HEK293 (cell line): ENCODE data around the gene SBF2.

ENCODE experiments used
- KLF1 ChIP-seq: fragments of 450-650 bp; formaldehyde crosslinking; IDR thresholded peaks from 2 replicates; pipeline ENCODE4 v1.5.1; 2016; ENCODE audit warnings: missing biosample characterization, missing genetic modification characterization
- KLF10 ChIP-seq: fragments of 450-650 bp; IDR thresholded peaks from 2 replicates; pipeline ENCODE4 v1.5.1; 2018; ENCODE audit warnings: missing biosample characterization, mild to moderate bottlenecking, missing genetic modification characterization
- SP2 ChIP-seq: fragments of 450-650 bp; formaldehyde crosslinking; IDR thresholded peaks from 2 replicates; pipeline ENCODE4 v1.5.1; 2016; ENCODE audit warnings: missing biosample characterization, missing genetic modification characterization
- TCF7L2 ChIP-seq: IDR thresholded peaks from 2 replicates; pipeline ENCODE4 v1.6.1; 2011; ENCODE audit warnings: low read depth, mild to moderate bottlenecking, inconsistent platforms, low read length, moderate library complexity, borderline replicate concordance
- TRIM28 ChIP-seq: IDR thresholded peaks from 2 replicates; pipeline ENCODE4 v1.6.1; 2011; ENCODE audit warnings: low read length, control low read depth, borderline replicate concordance
- YY2 ChIP-seq: fragments of 450-650 bp; formaldehyde crosslinking; IDR thresholded peaks from 2 replicates; pipeline ENCODE4 v1.5.1; 2016; ENCODE audit warnings: missing biosample characterization, missing genetic modification characterization
- ZNF2 ChIP-seq: fragments of 450-650 bp; formaldehyde crosslinking; IDR thresholded peaks from 2 replicates; pipeline ENCODE4 v1.5.1; 2016; ENCODE audit warnings: missing biosample characterization, missing genetic modification characterization
- ZNF266 ChIP-seq: fragments of 450-650 bp; formaldehyde crosslinking; IDR thresholded peaks from 2 replicates; pipeline ENCODE4 v1.5.1; 2016; ENCODE audit warnings: missing biosample characterization, missing genetic modification characterization, low read depth
- ZNF350 ChIP-seq: fragments of 450-650 bp; formaldehyde crosslinking; IDR thresholded peaks from 2 replicates; pipeline ENCODE4 v1.5.0; 2017; ENCODE audit warnings: missing biosample characterization, mild to moderate bottlenecking, missing genetic modification characterization
- ZNF37A ChIP-seq: fragments of 450-650 bp; IDR thresholded peaks from 2 replicates; pipeline ENCODE4 v1.5.1; 2018; ENCODE audit warnings: missing biosample characterization, missing genetic modification characterization
- ZNF394 ChIP-seq: fragments of 450-650 bp; formaldehyde crosslinking; IDR thresholded peaks from 2 replicates; pipeline ENCODE4 v1.5.1; 2016; ENCODE audit warnings: missing biosample characterization, missing genetic modification characterization, mild to moderate bottlenecking, moderate library complexity, borderline replicate concordance
- ZNF501 ChIP-seq: fragments of 450-650 bp; formaldehyde crosslinking; IDR thresholded peaks from 2 replicates; pipeline ENCODE4 v1.5.1; 2016; ENCODE audit warnings: missing biosample characterization, missing genetic modification characterization
- ZNF555 ChIP-seq: fragments of 450-650 bp; formaldehyde crosslinking; conservative IDR thresholded peaks from 2 replicates; pipeline ENCODE4 v1.5.1; 2017; ENCODE audit warnings: missing biosample characterization, mild to moderate bottlenecking, missing genetic modification characterization, inconsistent platforms
- ZNF596 ChIP-seq: fragments of 450-650 bp; IDR thresholded peaks from 2 replicates; pipeline ENCODE4 v1.5.0; 2018; ENCODE audit warnings: missing biosample characterization, mild to moderate bottlenecking, missing genetic modification characterization, moderate library complexity
- ZNF707 ChIP-seq: fragments of 450-650 bp; formaldehyde crosslinking; IDR thresholded peaks from 2 replicates; pipeline ENCODE4 v1.5.1; 2016; ENCODE audit warnings: missing biosample characterization, missing genetic modification characterization
- ZNF785 ChIP-seq: fragments of 450-650 bp; formaldehyde crosslinking; IDR thresholded peaks from 2 replicates; pipeline ENCODE4 v1.5.1; 2016; ENCODE audit warnings: missing biosample characterization, missing genetic modification characterization
- ZNF830 ChIP-seq: fragments of 450-650 bp; IDR thresholded peaks from 2 replicates; pipeline ENCODE4 v1.5.0; 2018; ENCODE audit warnings: missing biosample characterization, missing genetic modification characterization, low read depth, mild to moderate bottlenecking, moderate library complexity
- ZNF837 ChIP-seq: fragments of 450-650 bp; formaldehyde crosslinking; IDR thresholded peaks from 2 replicates; pipeline ENCODE4 v1.5.1; 2016; ENCODE audit warnings: missing biosample characterization, missing genetic modification characterization
- TF ChIP-seq, protein P1 (sequence below): fragments of 450-650 bp; formaldehyde crosslinking; IDR thresholded peaks from 2 replicates; pipeline ENCODE4 v1.5.1; 2016; ENCODE audit warnings: missing biosample characterization, missing genetic modification characterization
- TF ChIP-seq, protein P2 (sequence below): fragments of 450-650 bp; formaldehyde crosslinking; IDR thresholded peaks from 2 replicates; pipeline ENCODE4 v1.5.1; 2016; ENCODE audit warnings: missing biosample characterization, missing genetic modification characterization
- TF ChIP-seq, protein P3 (sequence below): fragments of 450-650 bp; formaldehyde crosslinking; IDR thresholded peaks from 2 replicates; pipeline ENCODE4 v1.5.1; 2016; ENCODE audit warnings: missing biosample characterization, missing genetic modification characterization, low read depth
- TF ChIP-seq, protein P4 (sequence below): fragments of 450-650 bp; formaldehyde crosslinking; IDR thresholded peaks from 2 replicates; pipeline ENCODE4 v1.5.1; 2016; ENCODE audit warnings: missing biosample characterization, missing genetic modification characterization
- TF ChIP-seq, protein P5 (sequence below): fragments of 450-650 bp; formaldehyde crosslinking; IDR thresholded peaks from 2 replicates; pipeline ENCODE4 v1.5.1; 2017; ENCODE audit warnings: missing biosample characterization, missing genetic modification characterization
- TF ChIP-seq, protein P6 (sequence below): fragments of 450-650 bp; formaldehyde crosslinking; IDR thresholded peaks from 2 replicates; pipeline ENCODE4 v1.5.1; 2016; ENCODE audit warnings: missing biosample characterization, missing genetic modification characterization
- TF ChIP-seq, protein P7 (sequence below): fragments of 450-650 bp; formaldehyde crosslinking; IDR thresholded peaks from 2 replicates; pipeline ENCODE4 v1.5.1; 2016; ENCODE audit warnings: missing biosample characterization, missing genetic modification characterization

Gene SBF2

DNA sequence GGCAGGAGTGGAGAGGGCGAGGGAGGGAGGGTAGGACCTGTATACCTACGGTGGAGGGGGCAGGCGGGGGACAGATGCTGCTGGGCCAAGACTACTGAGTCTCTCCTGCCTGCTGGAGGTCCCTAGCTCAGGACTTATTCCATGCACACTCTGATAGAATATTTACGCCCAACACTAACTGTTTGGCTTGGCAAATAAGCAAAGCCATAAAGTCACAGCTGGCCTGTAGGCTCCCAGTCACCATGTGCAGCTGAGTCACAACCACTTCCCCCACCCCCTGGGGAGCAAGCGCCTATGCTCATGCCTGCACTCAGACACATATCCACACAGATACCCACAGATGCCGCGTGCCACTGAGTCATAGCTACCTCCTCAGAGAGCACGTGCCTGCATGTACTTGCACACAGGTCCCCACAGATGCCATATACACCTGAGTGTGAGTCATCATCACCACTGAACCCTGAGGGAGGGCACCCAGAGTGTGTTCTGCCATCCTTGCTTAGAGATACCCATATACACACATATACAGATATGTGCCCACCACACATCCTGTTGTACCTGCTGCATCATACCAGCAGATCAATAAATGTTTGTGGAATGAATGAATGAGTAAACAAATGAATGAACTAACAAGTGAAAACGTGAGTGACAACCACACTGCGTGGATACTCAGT is 534.4 kb downstream of the SBF2 start (continued):
- TF ChIP-seq, protein P1, sequence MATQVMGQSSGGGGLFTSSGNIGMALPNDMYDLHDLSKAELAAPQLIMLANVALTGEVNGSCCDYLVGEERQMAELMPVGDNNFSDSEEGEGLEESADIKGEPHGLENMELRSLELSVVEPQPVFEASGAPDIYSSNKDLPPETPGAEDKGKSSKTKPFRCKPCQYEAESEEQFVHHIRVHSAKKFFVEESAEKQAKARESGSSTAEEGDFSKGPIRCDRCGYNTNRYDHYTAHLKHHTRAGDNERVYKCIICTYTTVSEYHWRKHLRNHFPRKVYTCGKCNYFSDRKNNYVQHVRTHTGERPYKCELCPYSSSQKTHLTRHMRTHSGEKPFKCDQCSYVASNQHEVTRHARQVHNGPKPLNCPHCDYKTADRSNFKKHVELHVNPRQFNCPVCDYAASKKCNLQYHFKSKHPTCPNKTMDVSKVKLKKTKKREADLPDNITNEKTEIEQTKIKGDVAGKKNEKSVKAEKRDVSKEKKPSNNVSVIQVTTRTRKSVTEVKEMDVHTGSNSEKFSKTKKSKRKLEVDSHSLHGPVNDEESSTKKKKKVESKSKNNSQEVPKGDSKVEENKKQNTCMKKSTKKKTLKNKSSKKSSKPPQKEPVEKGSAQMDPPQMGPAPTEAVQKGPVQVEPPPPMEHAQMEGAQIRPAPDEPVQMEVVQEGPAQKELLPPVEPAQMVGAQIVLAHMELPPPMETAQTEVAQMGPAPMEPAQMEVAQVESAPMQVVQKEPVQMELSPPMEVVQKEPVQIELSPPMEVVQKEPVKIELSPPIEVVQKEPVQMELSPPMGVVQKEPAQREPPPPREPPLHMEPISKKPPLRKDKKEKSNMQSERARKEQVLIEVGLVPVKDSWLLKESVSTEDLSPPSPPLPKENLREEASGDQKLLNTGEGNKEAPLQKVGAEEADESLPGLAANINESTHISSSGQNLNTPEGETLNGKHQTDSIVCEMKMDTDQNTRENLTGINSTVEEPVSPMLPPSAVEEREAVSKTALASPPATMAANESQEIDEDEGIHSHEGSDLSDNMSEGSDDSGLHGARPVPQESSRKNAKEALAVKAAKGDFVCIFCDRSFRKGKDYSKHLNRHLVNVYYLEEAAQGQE (tag by site-specific recombination), result peak; percentile 42; the same call in 1 of the 2 replicates
- TF ChIP-seq ZNF837, result no peak
- no peak for TF ChIP-seq ZNF596 (tag by site-specific recombination)
- TF ChIP-seq ZNF2 (tag by site-specific recombination), result no peak; the same call in 1 of the 2 replicates
- peak; percentile 77 for TF ChIP-seq ZNF394 (tag by site-specific recombination)
- TF ChIP-seq, protein P2, sequence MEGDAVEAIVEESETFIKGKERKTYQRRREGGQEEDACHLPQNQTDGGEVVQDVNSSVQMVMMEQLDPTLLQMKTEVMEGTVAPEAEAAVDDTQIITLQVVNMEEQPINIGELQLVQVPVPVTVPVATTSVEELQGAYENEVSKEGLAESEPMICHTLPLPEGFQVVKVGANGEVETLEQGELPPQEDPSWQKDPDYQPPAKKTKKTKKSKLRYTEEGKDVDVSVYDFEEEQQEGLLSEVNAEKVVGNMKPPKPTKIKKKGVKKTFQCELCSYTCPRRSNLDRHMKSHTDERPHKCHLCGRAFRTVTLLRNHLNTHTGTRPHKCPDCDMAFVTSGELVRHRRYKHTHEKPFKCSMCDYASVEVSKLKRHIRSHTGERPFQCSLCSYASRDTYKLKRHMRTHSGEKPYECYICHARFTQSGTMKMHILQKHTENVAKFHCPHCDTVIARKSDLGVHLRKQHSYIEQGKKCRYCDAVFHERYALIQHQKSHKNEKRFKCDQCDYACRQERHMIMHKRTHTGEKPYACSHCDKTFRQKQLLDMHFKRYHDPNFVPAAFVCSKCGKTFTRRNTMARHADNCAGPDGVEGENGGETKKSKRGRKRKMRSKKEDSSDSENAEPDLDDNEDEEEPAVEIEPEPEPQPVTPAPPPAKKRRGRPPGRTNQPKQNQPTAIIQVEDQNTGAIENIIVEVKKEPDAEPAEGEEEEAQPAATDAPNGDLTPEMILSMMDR (tag by site-specific recombination), result no peak
- peak; percentile 47; the same call in 1 of the 2 replicates for TF ChIP-seq SP2 (tag by site-specific recombination)
- peak; percentile 76 for TF ChIP-seq TRIM28
- TF ChIP-seq ZNF707 (tag by site-specific recombination), result no peak
- TF ChIP-seq ZNF555 (tag by site-specific recombination), result no peak
- TF ChIP-seq ZNF830 (tag by site-specific recombination), result no peak
- TF ChIP-seq ZNF266 (tag by site-specific recombination), result peak; percentile 99
- TF ChIP-seq, protein P3, sequence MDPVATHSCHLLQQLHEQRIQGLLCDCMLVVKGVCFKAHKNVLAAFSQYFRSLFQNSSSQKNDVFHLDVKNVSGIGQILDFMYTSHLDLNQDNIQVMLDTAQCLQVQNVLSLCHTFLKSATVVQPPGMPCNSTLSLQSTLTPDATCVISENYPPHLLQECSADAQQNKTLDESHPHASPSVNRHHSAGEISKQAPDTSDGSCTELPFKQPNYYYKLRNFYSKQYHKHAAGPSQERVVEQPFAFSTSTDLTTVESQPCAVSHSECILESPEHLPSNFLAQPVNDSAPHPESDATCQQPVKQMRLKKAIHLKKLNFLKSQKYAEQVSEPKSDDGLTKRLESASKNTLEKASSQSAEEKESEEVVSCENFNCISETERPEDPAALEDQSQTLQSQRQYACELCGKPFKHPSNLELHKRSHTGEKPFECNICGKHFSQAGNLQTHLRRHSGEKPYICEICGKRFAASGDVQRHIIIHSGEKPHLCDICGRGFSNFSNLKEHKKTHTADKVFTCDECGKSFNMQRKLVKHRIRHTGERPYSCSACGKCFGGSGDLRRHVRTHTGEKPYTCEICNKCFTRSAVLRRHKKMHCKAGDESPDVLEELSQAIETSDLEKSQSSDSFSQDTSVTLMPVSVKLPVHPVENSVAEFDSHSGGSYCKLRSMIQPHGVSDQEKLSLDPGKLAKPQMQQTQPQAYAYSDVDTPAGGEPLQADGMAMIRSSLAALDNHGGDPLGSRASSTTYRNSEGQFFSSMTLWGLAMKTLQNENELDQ (tag by site-specific recombination), result no peak
- no peak; the same call in none of the 2 replicates for TF ChIP-seq KLF10
- no peak for TF ChIP-seq ZNF37A (tag by site-specific recombination)
- no peak for TF ChIP-seq TCF7L2
- no peak for TF ChIP-seq ZNF350 (tag by site-specific recombination)
- TF ChIP-seq, protein P4, sequence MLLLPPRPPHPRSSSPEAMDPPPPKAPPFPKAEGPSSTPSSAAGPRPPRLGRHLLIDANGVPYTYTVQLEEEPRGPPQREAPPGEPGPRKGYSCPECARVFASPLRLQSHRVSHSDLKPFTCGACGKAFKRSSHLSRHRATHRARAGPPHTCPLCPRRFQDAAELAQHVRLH, result peak; percentile 73
- no peak for TF ChIP-seq ZNF785 (tag by site-specific recombination)
- peak; percentile 54; the same call in 1 of the 2 replicates for TF ChIP-seq YY2
- TF ChIP-seq ZNF501 (tag by site-specific recombination), result peak; percentile 15; the same call in 1 of the 2 replicates
- peak; percentile 35 for TF ChIP-seq KLF1 (tag by site-specific recombination)
- TF ChIP-seq, protein P5, sequence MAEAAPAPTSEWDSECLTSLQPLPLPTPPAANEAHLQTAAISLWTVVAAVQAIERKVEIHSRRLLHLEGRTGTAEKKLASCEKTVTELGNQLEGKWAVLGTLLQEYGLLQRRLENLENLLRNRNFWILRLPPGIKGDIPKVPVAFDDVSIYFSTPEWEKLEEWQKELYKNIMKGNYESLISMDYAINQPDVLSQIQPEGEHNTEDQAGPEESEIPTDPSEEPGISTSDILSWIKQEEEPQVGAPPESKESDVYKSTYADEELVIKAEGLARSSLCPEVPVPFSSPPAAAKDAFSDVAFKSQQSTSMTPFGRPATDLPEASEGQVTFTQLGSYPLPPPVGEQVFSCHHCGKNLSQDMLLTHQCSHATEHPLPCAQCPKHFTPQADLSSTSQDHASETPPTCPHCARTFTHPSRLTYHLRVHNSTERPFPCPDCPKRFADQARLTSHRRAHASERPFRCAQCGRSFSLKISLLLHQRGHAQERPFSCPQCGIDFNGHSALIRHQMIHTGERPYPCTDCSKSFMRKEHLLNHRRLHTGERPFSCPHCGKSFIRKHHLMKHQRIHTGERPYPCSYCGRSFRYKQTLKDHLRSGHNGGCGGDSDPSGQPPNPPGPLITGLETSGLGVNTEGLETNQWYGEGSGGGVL (tag by site-specific recombination), result peak; percentile 95
- TF ChIP-seq, protein P6, sequence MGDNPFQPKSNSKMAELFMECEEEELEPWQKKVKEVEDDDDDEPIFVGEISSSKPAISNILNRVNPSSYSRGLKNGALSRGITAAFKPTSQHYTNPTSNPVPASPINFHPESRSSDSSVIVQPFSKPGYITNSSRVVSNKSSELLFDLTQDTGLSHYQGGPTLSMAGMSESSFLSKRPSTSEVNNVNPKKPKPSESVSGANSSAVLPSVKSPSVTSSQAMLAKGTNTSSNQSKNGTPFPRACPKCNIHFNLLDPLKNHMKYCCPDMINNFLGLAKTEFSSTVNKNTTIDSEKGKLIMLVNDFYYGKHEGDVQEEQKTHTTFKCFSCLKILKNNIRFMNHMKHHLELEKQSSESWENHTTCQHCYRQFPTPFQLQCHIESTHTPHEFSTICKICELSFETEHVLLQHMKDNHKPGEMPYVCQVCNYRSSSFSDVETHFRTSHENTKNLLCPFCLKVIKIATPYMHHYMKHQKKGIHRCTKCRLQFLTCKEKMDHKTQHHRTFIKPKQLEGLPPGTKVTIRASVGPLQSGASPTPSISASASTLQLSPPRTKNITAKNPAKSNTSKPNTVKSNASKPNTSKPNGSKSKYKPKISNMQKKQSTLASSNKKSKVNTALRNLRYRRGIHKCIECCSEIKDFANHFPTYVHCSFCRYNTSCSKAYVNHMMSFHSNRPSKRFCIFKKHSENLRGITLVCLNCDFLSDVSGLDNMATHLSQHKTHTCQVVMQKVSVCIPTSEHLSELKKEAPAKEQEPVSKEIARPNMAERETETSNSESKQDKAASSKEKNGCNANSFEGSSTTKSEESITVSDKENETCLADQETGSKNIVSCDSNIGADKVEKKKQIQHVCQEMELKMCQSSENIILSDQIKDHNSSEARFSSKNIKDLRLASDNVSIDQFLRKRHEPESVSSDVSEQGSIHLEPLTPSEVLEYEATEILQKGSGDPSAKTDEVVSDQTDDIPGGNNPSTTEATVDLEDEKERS, result peak; percentile 64; the same call in 1 of the 2 replicates
- TF ChIP-seq, protein P7, sequence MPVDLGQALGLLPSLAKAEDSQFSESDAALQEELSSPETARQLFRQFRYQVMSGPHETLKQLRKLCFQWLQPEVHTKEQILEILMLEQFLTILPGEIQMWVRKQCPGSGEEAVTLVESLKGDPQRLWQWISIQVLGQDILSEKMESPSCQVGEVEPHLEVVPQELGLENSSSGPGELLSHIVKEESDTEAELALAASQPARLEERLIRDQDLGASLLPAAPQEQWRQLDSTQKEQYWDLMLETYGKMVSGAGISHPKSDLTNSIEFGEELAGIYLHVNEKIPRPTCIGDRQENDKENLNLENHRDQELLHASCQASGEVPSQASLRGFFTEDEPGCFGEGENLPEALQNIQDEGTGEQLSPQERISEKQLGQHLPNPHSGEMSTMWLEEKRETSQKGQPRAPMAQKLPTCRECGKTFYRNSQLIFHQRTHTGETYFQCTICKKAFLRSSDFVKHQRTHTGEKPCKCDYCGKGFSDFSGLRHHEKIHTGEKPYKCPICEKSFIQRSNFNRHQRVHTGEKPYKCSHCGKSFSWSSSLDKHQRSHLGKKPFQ (tag by site-specific recombination), result no peak
